ENCODE measurements around the gene SYNRG. TPM values are rescaled to one million over a fixed set of nuclear protein-coding genes. Genes with fewer than 3 reads are reported as not detected.

The SYNRG gene
- total RNA-seq, 4 donors from 2014 or later: 30.2 to 151 (median 56.7) TPM

DNA sequence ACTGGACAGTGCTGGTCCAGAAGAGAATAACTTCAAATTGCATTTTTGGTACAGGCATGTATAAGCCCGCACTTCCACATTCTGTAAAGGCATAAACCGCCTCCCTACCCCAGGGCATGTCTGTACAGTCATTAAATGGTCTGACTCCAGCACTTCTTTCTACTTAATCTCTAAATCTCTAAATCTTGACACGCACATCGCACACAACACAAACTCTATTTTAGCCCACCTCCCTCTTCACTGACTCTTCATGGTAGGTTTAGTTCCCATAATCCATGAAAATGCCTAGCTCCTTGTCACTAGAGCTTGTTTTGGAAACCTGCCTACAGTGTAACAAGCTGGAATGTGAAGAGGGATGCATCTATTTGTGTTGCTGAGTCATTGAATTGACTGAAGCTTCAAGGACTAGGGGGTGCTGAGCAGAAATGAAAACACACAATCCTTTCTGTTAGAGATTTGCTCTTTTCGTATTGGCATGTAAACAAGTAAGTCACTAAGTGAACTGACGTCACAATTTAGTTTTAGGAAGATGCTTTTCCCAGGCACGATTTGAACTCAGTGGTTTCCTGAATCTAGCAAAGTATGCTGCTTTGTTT is 121.1 kb downstream of the SYNRG start:
- no peaks in the 10 kb centered on the region for H3K9me3 ChIP-seq
- no peak for DNase-seq
- H3K4me3 ChIP-seq: peak overlapping the region in 2 of 4 donors; percentile 64 to 80
- peak overlapping the region; percentile 85 to 90 (median 88) for H3K27ac ChIP-seq
- in situ Hi-C loops (cut with MboI; ENCODE audit: low pct_ligation_motif_present in 1 of 4, low pct_unique_long_range_greater_than_20kb in 1 of 4, low sequenced_read_pairs in 3 of 4) (no loop called here), intact Hi-C loops (cut with DNase I; ENCODE audit: low total_unique reads) (no loop called here)
- WGBS, 2 donors (ENCODE audit: low coverage in 1 of 2): 35 to 43% methylated on average over 6 to 7 of the region's 7 CpGs
- H3K36me3 ChIP-seq: no peaks in the 10 kb centered on the region
- peak in 2 of 3 donors; percentile 44 to 45 for TF ChIP-seq POLR2AphosphoS5 (IDR thresholded peaks at IDR 0.05)
- no peak for TF ChIP-seq POLR2A (IDR thresholded peaks at IDR 0.05)
- no peak for TF ChIP-seq EP300 (IDR thresholded peaks at IDR 0.05; ENCODE audit: low read depth)
- no peaks in the 10 kb centered on the region for H3K27me3 ChIP-seq
- H3K4me1 ChIP-seq: peaks cover 0 to 32% (median 23%) of the 10 kb centered on the region in 4 donors

DNA sequence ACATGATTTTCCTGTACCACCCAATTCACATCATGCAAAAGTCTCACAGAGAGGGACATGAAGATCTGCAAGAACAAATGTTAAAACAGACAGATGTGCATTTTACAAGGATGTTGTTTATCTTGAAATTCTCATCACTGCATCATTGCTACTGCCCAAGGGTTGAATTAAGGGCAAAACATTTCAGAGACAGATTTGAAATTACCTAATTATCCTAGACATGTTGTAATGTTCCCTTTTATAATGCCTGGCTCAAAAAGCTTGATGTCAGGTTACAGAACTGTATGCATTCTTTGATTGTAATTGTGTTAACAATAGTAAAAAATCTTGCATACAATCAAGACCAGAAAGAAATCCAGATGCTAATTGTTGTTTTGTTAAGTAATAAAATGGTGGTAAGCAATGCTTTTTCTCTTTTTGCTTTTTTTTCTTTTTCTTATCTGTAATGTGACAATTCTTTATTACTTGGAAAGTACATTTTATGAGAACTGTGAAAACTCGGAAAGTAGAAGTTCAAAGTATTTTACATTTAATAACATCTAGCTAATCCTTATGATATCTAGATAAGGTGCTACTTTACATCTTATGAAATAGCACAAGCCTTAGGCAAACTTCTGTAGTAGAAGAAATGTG is 123.2 kb downstream of the SYNRG start:
- H3K36me3 ChIP-seq: no peaks in the 10 kb centered on the region
- TF ChIP-seq EP300 (IDR thresholded peaks at IDR 0.05; ENCODE audit: low read depth): no peak
- no peak for TF ChIP-seq POLR2AphosphoS5 (IDR thresholded peaks at IDR 0.05)
- no peak for TF ChIP-seq POLR2A (IDR thresholded peaks at IDR 0.05)
- TF ChIP-seq, protein P1, sequence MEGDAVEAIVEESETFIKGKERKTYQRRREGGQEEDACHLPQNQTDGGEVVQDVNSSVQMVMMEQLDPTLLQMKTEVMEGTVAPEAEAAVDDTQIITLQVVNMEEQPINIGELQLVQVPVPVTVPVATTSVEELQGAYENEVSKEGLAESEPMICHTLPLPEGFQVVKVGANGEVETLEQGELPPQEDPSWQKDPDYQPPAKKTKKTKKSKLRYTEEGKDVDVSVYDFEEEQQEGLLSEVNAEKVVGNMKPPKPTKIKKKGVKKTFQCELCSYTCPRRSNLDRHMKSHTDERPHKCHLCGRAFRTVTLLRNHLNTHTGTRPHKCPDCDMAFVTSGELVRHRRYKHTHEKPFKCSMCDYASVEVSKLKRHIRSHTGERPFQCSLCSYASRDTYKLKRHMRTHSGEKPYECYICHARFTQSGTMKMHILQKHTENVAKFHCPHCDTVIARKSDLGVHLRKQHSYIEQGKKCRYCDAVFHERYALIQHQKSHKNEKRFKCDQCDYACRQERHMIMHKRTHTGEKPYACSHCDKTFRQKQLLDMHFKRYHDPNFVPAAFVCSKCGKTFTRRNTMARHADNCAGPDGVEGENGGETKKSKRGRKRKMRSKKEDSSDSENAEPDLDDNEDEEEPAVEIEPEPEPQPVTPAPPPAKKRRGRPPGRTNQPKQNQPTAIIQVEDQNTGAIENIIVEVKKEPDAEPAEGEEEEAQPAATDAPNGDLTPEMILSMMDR (IDR thresholded peaks at IDR 0.05): no peak
- DNase-seq: no peak
- H3K4me3 ChIP-seq: no peak overlapping the region
- in situ Hi-C loops (cut with MboI; ENCODE audit: low pct_ligation_motif_present in 1 of 4, low pct_unique_long_range_greater_than_20kb in 1 of 4, low sequenced_read_pairs in 3 of 4): no loop called here
- peaks cover 0 to 25% (median 13%) of the 10 kb centered on the region in 4 donors for H3K4me1 ChIP-seq
- intact Hi-C loops (cut with DNase I; ENCODE audit: low total_unique reads): no loop called here
- no peaks in the 10 kb centered on the region for H3K9me3 ChIP-seq
- WGBS, 2 donors (ENCODE audit: low coverage in 1 of 2): 44 to 67% methylated on average over 1 of the region's 1 CpG
- no peak overlapping the region for H3K27ac ChIP-seq
- H3K27me3 ChIP-seq: no peaks in the 10 kb centered on the region

DNA sequence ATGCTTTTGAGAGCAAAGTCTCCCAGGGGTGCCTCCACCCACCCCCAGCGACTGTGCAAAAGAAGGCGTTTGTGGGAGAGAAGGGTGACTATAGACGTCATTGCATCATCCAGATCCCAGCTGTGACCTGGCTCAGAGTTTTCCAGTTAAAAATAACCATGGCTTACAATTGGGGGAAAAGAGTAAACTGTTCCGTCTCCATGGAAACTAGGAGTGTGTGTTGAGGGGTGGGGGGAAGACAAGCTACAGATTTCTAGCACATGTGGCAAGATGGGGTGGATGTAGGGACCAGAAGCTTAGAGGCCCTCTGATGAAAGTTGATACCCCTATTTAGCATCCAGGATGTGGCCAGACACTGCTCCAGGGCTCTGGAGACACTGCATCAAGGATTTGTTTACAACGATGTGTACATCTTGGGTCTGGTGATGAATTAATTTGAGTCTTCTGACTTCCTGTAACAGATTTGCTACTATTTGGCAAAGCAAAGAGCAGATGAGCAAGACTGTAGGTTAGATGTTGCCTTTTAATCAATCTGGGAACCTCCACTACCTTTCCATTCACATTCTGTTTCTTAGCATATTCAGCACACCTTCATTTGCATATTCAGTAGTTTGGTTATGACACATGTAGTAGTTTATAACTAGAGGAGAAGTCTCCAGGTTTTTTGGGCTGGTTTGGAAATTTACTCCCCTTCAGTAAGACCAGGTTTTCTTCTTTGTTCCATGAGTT is 125.7 kb downstream of the SYNRG start:
- H3K4me3 ChIP-seq: no peak overlapping the region
- H3K9me3 ChIP-seq: no peaks in the 10 kb centered on the region
- peaks cover 0 to 8% (median 5%) of the 10 kb centered on the region in 4 donors for H3K4me1 ChIP-seq
- in situ Hi-C loops (cut with MboI; ENCODE audit: low pct_ligation_motif_present in 1 of 4, low pct_unique_long_range_greater_than_20kb in 1 of 4, low sequenced_read_pairs in 3 of 4) (no loop called here), intact Hi-C loops (cut with DNase I; ENCODE audit: low total_unique reads) (no loop called here)
- peak overlapping the region in 3 of 4 donors; percentile 4 to 27 (median 7) for H3K27ac ChIP-seq
- H3K36me3 ChIP-seq: peaks cover 0 to 12% (median 5%) of the 10 kb centered on the region in 4 donors
- TF ChIP-seq, protein P1 (IDR thresholded peaks at IDR 0.05): no peak
- TF ChIP-seq POLR2A (IDR thresholded peaks at IDR 0.05) (no peak), EP300 (IDR thresholded peaks at IDR 0.05; ENCODE audit: low read depth) (no peak), POLR2AphosphoS5 (IDR thresholded peaks at IDR 0.05) (no peak)
- H3K27me3 ChIP-seq: no peaks in the 10 kb centered on the region
- peak; percentile 19 for DNase-seq
- 30 to 71% methylated on average over 2 to 5 of the region's 5 CpGs for WGBS, 2 donors (ENCODE audit: low coverage in 1 of 2)

DNA sequence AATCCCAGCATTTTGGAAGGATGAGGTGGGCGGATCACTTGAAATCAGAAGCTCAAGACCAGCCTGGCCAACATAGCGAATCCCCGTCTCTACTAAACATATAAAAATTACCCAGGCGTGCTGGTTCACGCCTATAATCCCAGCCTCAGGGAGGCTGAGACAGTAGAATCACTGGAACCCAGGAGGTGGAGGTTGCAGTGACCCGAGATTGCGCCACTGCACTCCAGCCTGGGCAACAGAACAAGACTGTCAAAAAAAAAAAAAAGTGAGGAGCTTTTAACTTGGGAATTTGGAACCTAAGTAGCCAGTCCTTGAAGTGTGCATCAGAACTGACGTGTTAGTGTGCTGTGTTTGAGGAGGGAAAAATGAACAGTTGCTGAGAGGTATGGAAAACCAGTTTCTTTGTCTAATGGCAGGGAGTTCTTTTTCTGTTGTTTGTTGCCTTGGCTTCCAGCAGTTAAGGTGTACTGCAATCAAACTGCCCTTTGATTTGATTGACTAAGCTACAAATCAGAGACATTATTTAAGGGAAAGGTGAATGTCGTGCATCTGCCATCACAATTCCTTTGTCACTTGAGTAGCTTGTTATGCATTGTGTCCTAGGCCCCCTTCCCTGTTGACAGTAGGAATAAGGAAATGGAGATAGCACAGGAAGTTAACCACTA is 128.1 kb downstream of the SYNRG start:
- WGBS, 2 donors (ENCODE audit: low coverage in 1 of 2): 90 to 100% methylated on average over 4 to 9 of the region's 9 CpGs
- no peaks in the 10 kb centered on the region for H3K9me3 ChIP-seq
- H3K4me3 ChIP-seq: no peak overlapping the region
- no peak for DNase-seq
- no peak overlapping the region for H3K27ac ChIP-seq
- intact Hi-C loops (cut with DNase I; ENCODE audit: low total_unique reads): no loop called here
- peaks cover 0 to 18% (median 6%) of the 10 kb centered on the region in 4 donors for H3K36me3 ChIP-seq
- TF ChIP-seq, protein P1 (IDR thresholded peaks at IDR 0.05): no peak
- TF ChIP-seq POLR2AphosphoS5 (IDR thresholded peaks at IDR 0.05) (no peak), POLR2A (IDR thresholded peaks at IDR 0.05) (no peak), EP300 (IDR thresholded peaks at IDR 0.05; ENCODE audit: low read depth) (no peak)
- H3K4me1 ChIP-seq: peaks cover 0 to 7% (median 0%) of the 10 kb centered on the region in 4 donors
- in situ Hi-C loops (cut with MboI; ENCODE audit: low pct_ligation_motif_present in 1 of 4, low pct_unique_long_range_greater_than_20kb in 1 of 4, low sequenced_read_pairs in 3 of 4): no loop called here
- no peaks in the 10 kb centered on the region for H3K27me3 ChIP-seq
